Stimulated activated CD4-positive, alpha-beta T cell treated with anti-CD3 and anti-CD28 coated beads, TNF-alpha, amount 100 ng/mL, for 1 hour (primary cell): ENCODE data around the gene TOR3A.
"Not testable (repeated sequence)": the region's sequence is repeated elsewhere in the genome, so short reads cannot be mapped to it uniquely, and the experiment has no call there.

Source experiments
- DNase-seq, 3 donors: peaks; one replicate each; pipeline ENCODE4 v3.0.0-alpha.2; 2020; ENCODE audit warnings: low read depth in 3 of 3, low spot score in 1 of 3

Gene TOR3A

DNA sequence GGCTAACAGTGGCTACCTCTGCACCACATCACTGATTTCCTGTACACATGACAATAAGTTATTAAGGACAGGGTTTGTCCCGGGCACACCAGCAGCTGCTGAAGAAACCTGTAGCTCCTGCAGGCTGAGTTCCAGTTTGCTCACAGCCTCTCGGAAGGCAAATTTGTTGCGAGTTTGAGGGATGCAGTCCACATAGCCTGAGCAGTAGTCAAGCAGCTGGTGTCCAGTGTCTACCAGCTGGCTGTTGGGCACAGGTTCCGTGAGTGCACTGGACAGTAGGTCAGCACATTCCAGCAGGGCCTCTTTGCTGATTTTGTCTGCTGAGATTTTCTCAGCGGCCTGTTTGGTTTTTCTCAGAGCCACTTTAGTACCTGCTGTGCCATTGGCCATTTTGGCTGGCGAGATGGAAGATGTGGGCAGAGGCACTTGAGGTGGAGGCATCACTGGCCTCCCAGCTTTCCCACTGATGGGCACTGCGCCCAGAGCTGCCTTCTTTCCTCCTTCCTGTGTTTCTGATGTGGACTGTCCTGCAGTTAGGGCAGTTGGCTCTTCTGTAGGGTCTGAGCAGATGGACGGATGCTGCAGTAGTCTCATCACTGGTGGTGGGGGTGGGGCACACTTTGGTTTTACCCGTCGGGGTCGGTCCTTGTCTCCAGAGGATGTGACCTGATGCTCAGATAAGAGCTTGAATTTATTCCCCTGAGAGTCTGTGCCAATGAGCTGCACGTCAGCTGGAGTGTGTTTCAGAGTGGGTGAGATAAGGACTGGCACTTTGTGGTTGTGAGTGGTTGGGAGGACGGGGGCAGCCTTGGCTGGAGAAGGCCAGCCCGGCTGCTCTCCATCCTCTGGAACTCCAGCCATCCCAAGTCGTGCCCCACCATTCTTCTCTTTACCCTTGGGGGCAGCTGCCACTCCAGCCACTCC is 26.1 kb downstream of the TOR3A start:
- no peak for DNase-seq

DNA sequence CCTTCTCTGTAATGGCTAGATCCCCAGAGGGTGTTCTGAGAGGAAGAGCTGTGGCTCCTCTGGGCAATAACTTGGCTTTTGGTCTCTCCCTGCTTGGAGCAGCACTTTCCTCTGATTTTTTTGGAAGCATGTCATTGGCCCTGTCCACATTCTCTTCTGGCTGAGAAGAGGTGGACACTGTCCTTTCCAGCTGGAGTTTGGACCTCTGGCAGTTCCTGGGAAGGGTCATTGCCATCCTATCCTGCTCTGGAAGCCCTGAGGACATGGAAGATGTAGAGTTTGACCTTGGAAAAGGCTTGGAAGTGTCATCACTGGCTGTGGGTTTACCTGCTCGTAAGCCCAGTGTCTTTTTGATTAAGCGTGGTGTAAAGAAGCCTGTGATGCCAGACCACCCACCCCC is 26.8 kb downstream of the TOR3A start:
- no peak for DNase-seq

DNA sequence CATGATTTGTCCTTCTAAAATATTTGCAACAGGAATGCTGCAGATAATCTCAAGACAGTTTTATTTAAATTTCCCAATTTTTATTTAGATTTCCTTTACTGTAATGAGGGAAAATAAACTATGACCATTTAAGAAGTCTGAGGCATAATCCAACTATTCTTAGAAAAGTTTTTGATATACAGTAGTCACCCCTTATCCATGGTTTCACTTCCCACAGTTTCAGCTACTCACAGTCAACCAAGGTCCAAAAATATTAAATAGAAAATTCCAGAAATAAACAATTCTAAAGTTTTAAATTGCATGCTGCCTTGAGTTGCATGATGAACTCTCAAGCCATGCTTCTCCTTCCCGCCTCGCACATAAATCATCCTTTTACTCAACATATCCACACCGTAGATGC is 33.3 kb downstream of the TOR3A start:
- no peak for DNase-seq

DNA sequence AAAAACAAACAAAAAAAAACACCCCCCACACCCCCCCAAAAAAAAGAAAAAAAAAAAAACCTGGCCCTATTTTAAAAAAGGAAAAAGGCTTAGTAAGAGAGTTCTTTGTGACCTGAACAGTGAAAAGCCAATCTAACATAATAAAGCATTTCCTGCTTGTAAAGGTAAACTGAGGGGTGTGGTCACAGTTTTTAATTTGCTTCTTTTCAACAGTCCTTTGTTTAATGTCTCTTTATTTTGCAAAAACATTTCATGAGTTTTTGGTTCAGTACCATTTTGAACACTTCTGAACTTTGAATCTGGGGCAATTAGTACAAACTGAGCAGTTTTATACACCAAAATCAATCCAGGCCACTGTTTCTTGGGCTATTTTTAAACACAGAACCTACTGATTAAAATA is 37.6 kb downstream of the TOR3A start:
- DNase-seq: no peak

DNA sequence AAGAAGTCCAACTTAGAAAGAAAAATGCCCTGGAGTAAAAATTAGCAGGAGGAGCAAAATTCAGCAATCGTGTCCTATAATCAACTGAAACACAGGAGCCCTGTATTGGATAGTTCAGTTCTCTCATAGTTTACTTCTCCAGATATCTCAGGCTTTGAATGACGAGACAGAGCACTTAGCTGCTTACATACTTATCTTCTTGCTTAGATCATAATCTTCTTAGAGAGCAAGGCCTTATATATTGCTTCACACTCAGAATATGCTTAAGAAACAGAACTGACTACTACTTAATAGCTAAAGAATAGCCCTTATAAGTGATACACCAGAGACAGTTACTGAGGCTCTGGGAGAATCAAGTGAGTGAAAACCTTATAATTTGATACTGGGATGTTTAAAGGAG is 38.9 kb downstream of the TOR3A start:
- DNase-seq: no peak

DNA sequence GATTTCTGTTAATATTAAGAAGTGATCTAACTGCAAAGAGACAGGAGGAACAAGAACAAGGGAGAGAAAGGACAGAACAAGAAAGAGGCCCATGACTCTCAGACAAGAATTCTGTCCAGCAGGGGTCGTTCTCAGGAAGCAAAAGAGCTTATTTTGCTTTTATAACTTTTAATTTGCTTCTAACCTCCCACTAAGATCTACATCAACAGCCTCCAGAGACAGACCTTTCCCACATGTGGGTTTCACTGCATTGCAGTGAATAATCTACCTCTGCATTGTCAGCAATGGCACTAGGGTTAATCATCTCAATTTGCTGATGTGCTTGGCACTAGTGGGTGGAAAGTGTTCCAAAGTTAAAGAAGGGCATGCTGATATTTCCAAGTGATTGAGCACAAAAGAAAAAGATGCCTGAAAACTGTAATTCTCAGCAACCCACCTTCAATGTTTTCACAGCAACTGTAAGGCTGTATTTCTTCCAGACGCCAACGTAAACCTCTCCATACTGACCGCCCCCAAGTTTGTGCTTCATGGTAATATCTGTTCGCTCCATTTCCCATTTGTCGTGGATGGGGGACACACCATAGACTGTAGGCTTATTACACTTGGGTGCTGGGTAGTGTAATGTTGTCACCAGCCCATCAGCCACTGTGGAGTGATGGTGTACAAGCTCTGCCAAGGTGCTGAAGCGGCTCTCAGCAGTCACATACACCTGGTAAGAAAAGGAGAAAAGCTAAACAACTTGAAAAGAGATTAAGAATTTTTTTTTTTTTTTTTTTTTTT is 39.5 kb downstream of the TOR3A start:
- DNase-seq: no peak

DNA sequence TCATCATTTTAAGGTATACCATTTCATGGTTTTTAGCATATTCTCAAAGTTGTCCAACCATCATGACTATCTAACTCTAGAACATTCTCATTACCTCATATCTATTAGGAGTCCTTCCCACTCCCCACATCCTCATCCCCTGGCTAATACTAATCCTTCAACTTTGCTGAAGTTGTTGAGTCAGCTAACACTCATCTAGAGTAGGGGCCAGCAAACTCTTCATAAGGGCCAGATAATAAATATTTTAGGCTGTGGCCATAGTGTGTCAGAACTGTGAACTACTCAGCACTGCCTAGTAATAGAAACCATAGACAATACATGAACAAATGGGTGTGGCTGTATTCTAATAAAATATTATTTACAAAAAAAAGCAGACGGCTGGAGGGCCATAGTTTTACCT is 43.0 kb downstream of the TOR3A start:
- DNase-seq: no peak

DNA sequence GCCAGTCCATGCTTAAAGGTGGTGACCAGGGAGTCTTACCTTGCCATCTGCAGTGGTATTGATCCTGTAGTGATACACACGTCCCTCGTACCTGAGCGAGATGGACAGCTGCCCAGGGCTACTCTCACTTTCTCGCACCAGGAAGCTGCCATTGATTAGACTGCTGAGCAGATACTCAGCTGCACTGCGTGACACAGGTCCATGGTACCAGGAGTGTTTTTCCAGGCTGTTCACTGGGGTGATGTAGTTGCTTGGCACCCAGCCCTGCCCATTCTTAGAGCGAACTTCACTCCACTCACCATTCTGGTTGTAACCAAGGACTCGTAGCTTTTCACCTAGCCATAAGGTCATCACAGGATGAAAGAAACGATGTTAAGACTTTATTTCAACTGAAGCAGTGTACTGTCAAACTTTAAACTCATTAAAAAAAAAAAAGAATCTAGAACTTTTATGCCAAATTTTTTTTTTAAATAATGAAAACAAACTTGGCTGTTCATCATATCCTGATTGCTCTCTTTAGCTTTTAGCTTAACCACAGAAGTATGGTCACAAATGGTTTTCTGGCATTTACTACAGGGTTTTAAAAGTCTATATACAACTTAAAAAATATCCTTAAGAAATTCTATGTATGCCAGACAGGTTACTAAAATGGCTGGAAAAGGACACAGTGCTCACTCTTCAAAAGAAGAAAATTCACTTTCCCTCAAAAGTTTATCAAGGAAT is 44.6 kb downstream of the TOR3A start:
- DNase-seq: no peak

DNA sequence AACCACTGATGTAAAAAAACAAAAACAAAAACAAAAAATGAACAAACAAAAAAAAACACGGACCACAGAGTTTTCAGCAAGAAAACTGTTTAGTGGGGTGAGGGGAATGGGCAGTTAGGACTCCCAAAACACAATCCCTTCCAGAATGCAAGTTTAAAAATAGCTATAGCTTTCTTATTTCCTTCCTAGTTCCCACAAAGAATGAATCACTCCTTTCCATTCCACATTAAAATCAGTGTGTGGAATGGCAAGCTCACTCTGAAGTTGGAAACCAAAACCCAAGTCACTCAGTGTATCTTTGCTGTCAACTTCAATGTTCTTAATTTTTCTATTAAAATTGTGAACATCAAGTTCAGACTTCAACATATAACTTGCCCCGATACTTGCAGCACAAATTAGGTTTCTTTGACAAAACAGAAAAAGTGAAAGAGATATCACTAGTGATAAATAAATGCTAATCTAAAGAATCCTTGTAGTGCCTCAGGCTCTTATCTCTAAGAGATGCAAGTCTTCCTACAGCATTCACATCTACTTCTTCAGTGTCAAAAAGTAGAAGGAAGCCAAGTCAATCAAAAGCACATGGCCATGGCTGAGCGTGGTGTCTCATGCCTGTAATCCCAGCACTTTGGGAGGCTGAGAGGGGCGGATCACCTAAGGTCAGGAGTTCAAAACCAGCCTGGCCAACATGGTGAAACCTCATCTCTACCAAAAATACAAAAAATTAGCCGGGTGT is 45.5 kb downstream of the TOR3A start:
- no peak for DNase-seq

DNA sequence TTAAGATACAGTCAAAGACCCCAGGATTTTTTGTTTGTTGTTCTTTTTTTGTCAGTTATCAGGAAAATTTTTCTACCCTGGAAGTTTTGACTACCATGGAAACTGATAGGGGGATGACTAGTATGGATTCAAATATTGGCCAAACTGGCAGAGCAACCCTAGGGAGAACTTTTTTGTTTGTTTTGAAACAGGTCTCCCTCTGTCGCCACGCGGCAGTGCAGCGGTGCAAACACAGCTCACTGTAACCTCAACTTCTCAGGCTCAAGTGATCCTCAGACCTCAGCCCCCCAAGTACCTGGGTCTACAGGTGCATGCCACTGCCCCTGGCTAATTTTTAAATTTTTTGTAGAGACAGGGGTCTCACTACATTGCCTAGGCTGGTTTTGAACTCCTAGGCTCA is 46.6 kb downstream of the TOR3A start:
- no peak for DNase-seq

DNA sequence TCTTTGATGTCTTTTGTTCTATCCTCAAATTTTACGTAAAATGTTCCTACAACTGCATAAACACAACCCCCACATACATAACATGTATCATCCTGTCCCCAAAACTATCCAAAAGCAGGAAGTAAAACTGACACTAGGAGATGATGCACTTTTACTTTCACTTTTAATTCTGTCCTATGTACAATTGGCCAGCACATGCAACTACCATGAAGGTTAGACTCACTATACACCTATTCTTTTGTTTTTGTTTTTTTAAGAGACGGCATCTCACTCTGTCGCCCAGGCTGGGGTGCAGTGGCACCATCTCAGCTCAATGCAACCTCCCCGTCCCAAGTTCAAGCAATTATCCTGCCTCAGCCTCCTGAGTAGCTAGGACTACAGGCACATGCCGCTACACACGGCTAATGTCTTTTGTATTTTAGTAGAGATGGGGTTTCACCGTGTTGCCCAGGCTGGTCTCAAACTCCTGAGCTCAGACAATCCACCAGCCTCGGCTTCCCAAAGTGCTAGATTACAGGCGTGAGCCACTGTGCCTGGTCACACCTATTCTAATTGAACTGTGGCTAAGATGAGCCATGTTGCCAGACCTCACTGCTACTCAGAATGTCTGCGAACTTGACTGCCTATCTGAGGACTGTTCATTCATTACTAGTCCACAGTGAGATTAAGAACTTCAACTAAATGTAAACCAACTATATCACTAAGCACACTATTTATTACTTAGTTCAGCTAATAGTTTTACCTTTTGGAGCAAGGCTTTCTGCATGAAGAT is 48.0 kb downstream of the TOR3A start:
- DNase-seq: no peak

DNA sequence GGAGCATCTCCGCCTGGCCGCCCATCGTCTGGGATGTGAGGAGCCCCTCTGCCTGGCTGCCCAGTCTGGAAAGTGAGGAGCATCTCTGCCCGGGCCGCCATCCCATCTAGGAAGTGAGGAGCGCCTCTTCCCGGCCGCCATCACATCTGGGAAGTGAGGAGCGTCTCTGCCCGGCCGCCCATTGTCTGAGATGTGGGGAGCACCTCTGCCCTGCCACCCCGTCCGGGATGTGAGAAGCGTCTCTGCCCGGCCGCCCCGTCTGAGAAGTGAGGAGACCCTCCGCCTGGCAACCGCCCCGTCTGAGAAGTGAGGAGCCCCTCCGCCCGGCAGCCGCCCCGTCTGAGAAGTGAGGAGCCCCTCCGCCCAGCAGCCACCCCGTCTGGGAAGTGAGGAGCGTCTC is 53.3 kb downstream of the TOR3A start:
- DNase-seq: not testable (repeated sequence)

DNA sequence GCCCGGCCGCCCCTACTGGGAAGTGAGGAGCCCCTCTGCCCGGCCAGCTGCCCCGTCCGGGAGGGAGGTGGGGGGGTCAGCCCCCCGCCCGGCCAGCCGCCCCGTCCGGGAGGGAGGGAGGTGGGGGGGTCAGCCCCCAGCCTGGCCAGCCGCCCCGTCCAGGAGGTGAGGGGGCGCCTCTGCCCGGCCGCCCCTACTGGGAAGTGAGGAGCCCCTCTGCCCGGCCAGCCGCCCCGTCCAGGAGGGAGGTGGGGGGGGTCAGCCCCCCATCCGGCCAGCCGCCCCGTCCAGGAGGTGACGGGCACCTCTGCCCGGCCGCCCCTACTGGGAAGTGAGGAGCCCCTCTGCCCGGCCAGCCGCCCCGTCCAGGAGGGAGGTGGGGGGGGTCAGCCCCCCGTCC is 53.8 kb downstream of the TOR3A start:
- not testable (repeated sequence) for DNase-seq

DNA sequence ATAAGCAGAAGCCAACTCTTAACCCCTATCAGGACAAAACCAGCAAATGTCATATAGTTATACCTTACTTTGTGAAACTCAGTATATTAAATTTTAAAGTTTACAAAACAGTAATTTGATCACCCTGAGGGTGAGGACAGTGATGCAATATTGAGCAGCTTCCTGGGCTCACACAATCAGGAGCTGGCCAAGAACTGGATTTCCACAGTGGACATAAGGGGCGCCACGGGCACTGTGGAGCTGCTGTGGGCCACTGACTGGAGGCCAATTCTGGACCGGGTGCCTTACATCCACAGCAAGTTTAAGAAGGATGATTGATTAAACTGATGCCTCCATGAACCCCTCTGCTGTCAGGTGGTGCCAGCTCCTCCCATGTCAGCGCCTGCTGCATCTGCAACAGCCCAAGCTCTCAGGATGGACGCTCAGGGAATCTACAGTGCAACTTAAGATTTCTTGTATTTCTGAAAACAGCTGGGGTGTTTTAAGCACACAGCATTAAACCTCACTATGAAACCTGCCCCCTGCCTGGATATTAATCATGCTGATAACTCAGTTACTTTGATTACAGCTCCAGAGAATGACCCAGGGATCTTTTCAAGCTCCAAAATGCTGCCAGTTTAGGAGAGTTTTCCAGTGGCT is 55.9 kb downstream of the TOR3A start:
- DNase-seq: no peak

DNA sequence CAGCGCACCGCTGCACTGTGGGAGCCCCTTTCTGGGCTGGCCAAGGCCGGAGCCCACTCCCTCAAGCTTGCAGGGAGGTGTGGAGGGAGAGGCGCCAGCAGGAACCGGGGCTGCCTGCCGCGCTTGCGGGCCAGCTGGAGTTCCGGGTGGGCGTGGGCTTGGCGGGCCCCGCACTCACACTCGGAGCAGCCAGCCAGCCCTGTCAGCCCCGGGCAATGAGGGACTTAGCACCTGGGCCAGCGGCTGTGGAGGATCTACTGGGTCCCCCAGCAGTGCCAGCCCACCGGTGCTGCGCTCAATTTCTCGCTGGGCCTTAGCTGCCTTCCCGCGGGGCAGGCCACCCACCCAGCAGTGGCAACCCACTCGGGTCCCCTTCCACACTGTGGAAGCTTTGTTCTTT is 56.9 kb downstream of the TOR3A start:
- not testable (repeated sequence) for DNase-seq

DNA sequence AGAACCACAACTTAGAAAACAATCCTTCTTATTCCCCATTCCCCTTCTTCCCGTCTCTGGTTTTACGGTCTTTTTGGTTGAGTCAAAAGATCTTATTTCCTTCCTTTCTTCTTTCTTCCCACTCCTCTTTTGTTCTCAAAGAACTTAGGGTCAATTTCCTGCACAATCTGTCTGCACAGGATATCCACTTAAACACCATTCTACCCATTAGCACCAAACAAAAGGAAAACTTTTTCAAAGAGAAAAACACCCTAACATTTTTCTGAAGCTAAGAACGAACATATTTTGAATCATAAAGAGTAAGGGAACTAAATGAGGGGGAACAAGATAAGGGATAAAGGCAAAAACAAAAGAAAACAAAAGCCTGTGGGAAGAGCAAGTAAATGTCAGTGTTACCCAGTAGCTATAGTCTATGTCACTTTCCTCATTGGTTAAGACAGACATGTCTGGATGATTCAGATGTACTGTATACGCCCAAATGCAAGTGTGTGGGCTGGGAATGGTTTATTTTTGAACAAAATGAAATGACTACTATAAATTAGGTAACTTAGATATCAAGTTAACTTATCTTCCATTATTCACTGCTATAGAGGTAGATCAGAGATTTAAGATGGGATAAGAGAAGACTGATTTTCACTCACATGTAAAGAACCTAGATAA is 59.9 kb downstream of the TOR3A start:
- DNase-seq: no peak

DNA sequence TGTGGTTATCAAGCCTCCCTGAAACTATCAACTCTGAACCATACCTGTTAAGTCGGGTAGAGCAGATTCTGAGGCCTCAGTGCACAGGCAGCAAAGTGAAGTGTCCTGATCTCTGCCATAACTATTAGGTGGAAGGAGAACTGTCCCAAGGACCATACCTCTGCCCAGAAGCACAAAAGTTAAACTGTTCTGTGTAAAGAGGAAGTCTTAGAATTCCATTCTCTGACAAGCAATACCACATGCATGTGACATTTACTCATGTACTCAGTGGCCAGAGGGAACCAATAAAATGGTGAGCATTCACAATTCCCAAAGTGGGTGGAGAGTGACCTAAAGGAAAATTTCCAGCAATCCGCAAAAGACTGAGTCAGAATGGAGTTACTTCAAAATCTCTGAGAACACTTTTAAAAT is 61.0 kb downstream of the TOR3A start:
- DNase-seq: no peak

DNA sequence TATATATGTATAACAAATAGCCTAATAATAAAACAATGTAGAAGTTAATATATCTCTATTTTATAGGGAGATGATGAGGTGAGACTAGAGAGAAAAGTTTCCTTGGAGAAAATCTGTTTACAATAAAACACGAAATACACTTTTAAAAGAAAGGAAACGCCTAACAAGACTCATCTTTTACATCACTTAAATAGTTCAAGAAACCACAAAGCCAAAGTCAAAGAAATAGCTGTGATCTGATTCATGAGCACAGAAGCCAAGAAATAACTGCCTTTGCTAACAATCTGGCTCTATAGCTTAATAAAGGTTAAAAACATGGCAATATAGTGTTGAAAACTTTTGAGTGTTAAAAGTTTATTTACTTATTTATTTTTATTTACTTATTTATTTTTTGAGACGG is 61.5 kb downstream of the TOR3A start:
- no peak for DNase-seq

DNA sequence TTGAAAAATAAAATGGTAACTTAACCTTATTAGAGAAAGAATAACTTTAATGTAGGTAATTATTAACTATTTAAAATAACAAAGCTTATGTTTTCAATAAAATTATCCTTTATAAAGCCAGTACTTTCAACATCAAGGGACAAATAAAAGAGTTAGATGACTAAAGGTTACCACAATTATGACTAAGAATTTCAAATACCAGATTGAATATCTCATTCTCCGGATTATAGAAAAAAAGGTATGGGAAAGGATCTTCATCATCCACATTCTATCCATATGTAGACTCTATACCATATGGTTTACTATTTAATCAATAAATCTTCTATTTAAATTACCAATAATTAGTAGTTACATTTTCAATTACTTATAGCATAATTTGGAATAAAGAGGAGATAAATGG is 62.8 kb downstream of the TOR3A start:
- DNase-seq: no peak
